Natural killer cell (primary cell): Measurements from ENCODE around the gene HP. TPM values are rescaled to one million over a fixed set of nuclear protein-coding genes. Genes with fewer than 3 reads are reported as not detected.
"Not testable (repeated sequence)": the region's sequence is repeated elsewhere in the genome, so short reads cannot be mapped to it uniquely, and the experiment has no call there.

Source experiments
- ATAC-seq, 3 donors: fragments of 150-1000 bp in 2 of 3; fragments of 200-7000 bp in 1 of 3; cut with Tn5 transposase; 1 replicate in 1 of 3; 2 replicates in 2 of 3; pipeline ENCODE4 v1.10.0; 2021; ENCODE audit warnings: mild to moderate bottlenecking in 2 of 3, moderate library complexity in 2 of 3
- DNase-seq, 2 donors: peaks; one replicate each; pipeline versions ENCODE4 v3.0.0 to v3.0.0-alpha.2; 2013 to 2021; ENCODE audit warnings: mixed read lengths in 1 of 2
- H3K27ac ChIP-seq: one replicate; pipeline ENCODE4 v1.5.1; 2013; ENCODE audit warnings: mild to moderate bottlenecking, low read length
- H3K27me3 ChIP-seq: one replicate; pipeline ENCODE4 v1.6.1; 2013; ENCODE audit warnings: low read length; ENCODE audit not compliant: control insufficient read depth, insufficient read depth
- H3K36me3 ChIP-seq: one replicate; pipeline ENCODE4 v1.6.1; 2013; ENCODE audit warnings: low read length; ENCODE audit not compliant: control insufficient read depth, insufficient read depth
- H3K4me1 ChIP-seq: one replicate; pipeline ENCODE4 v1.6.1; 2013; ENCODE audit warnings: low read length; ENCODE audit not compliant: control insufficient read depth, insufficient read depth
- H3K4me3 ChIP-seq: one replicate; pipeline ENCODE4 v1.5.1; 2013; ENCODE audit warnings: low read length
- H3K9me3 ChIP-seq: one replicate; pipeline ENCODE4 v1.6.1; 2013; ENCODE audit warnings: low read length; ENCODE audit not compliant: control insufficient read depth, insufficient read depth
- H3K27ac Mint-ChIP-seq, 2 donors: one replicate each; pipeline ENCODE4 v1.8.0; 2022; ENCODE audit warnings: mild to moderate bottlenecking in 2 of 2, mixed read lengths in 2 of 2, moderate library complexity in 1 of 2
- H3K27me3 Mint-ChIP-seq, 2 donors: one replicate each; pipeline ENCODE4 v1.8.0; 2022; ENCODE audit warnings: low read depth in 2 of 2, mixed read lengths in 2 of 2
- H3K36me3 Mint-ChIP-seq: one replicate; pipeline ENCODE4 v1.8.0; 2022; ENCODE audit warnings: mixed read lengths
- H3K4me1 Mint-ChIP-seq, 2 donors: one replicate each; pipeline ENCODE4 v1.8.0; 2022; ENCODE audit warnings: mixed read lengths in 2 of 2
- H3K4me3 Mint-ChIP-seq: one replicate; pipeline ENCODE4 v1.8.0; 2022; ENCODE audit warnings: mild to moderate bottlenecking, moderate library complexity, mixed read lengths
- H3K9me3 Mint-ChIP-seq, 2 donors: one replicate each; pipeline ENCODE4 v1.8.0; 2022; ENCODE audit warnings: mixed read lengths in 2 of 2
- WGBS: methylation state at CpG from one replicate; pipeline ENCODE4 v1.1.7; 2013; ENCODE audit warnings: missing lambda C conversion rate; ENCODE audit not compliant: insufficient coverage; 5-methylcytosine and 5-hydroxymethylcytosine counted together
- intact Hi-C: fragments of 100-400 bp; cut with micrococcal nuclease; formaldehyde crosslinking; loops from one replicate; pipeline ENCODE4 v1.14.2; 2022
- total RNA-seq, 4 donors: library from RNA; stranded (reverse); fragments of 120-200 nt in 1 of 4; gene quantifications; one replicate each; pipeline versions ENCODE4 v1.2.3 to v1.2.4, GENCODE V29; 2013 to 2022
- TF ChIP-seq, protein P1 (sequence below): fragments of 200-600 bp; IDR thresholded peaks from one replicate; pipeline ENCODE4 v1.8.0; 2022; ENCODE audit warnings: antibody characterized with exemption

The HP gene, protein sequence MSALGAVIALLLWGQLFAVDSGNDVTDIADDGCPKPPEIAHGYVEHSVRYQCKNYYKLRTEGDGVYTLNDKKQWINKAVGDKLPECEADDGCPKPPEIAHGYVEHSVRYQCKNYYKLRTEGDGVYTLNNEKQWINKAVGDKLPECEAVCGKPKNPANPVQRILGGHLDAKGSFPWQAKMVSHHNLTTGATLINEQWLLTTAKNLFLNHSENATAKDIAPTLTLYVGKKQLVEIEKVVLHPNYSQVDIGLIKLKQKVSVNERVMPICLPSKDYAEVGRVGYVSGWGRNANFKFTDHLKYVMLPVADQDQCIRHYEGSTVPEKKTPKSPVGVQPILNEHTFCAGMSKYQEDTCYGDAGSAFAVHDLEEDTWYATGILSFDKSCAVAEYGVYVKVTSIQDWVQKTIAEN
- 1 to 10 TPM in 1 of 3 donors, under 1 TPM in 1, not detected in 1; 0.32 to 2.1 TPM for total RNA-seq
- total RNA-seq (2013): 0.23 TPM

GRCh38 chr16:72054254-72054847 lies at the start of gene HP:
HP (plus strand) TSS chr16:72054505; CDS start chr16:72054653, 148 bp downstream.
- DNase-seq, H3K27ac Mint-ChIP-seq, H3K27ac ChIP-seq, H3K4me1 ChIP-seq, H3K9me3 Mint-ChIP-seq, ATAC-seq, H3K27me3 Mint-ChIP-seq, H3K4me3 ChIP-seq, H3K4me3 Mint-ChIP-seq, H3K36me3 ChIP-seq, H3K9me3 ChIP-seq, H3K27me3 ChIP-seq, intact Hi-C loops, H3K36me3 Mint-ChIP-seq, H3K4me1 Mint-ChIP-seq: not testable (repeated sequence)
- WGBS: 67% methylated on average over 4 of the region's 5 CpGs

- not testable (repeated sequence) for DNase-seq, H3K36me3 ChIP-seq, H3K27me3 ChIP-seq, H3K27me3 Mint-ChIP-seq, H3K36me3 Mint-ChIP-seq, H3K9me3 Mint-ChIP-seq, H3K9me3 ChIP-seq, ATAC-seq
- peak overlapping the region; percentile 80 to 88 for H3K27ac Mint-ChIP-seq
- H3K4me1 Mint-ChIP-seq: peaks cover 10 to 12% of the 10 kb centered on the region in 2 donors
- intact Hi-C loops: loop anchor here (1.0 kb wide), 2 partner anchors 85 to 113 kb away; partner anchors contain the start of genes DHX38, IST1 and TXNL4B
- Histone ChIP-seq H3K4me1 (peaks cover 25% of the 10 kb centered on the region), H3K27ac (peak overlapping the region; percentile 12), H3K4me3 (peak overlapping the region; percentile 3)
- WGBS: 94% methylated on average over 7 of the region's 9 CpGs
- peak overlapping the region; percentile 97 for H3K4me3 Mint-ChIP-seq
Measured at GRCh38 chr16:72008065-72008423, 46.3 kb upstream of the HP start.

- H3K4me1 Mint-ChIP-seq: peaks cover 12 to 16% of the 10 kb centered on the region in 2 donors
- H3K27me3 ChIP-seq: no peaks in the 10 kb centered on the region
- under 1% methylated on average over 57 of the region's 57 CpGs for WGBS
- TF ChIP-seq, protein P1, sequence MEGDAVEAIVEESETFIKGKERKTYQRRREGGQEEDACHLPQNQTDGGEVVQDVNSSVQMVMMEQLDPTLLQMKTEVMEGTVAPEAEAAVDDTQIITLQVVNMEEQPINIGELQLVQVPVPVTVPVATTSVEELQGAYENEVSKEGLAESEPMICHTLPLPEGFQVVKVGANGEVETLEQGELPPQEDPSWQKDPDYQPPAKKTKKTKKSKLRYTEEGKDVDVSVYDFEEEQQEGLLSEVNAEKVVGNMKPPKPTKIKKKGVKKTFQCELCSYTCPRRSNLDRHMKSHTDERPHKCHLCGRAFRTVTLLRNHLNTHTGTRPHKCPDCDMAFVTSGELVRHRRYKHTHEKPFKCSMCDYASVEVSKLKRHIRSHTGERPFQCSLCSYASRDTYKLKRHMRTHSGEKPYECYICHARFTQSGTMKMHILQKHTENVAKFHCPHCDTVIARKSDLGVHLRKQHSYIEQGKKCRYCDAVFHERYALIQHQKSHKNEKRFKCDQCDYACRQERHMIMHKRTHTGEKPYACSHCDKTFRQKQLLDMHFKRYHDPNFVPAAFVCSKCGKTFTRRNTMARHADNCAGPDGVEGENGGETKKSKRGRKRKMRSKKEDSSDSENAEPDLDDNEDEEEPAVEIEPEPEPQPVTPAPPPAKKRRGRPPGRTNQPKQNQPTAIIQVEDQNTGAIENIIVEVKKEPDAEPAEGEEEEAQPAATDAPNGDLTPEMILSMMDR: no peak
- H3K4me3 Mint-ChIP-seq: peak within 1 kb of the TSS; percentile 97
- H3K27ac ChIP-seq: peak within 1 kb of the TSS; percentile 28
- no peaks in the 10 kb centered on the region for H3K27me3 Mint-ChIP-seq
- H3K4me3 ChIP-seq: peak within 1 kb of the TSS; percentile 69
- peaks cover 5% of the 10 kb centered on the region for H3K36me3 ChIP-seq
- H3K9me3 Mint-ChIP-seq: no peaks in the 10 kb centered on the region
- H3K36me3 Mint-ChIP-seq: no peaks in the 10 kb centered on the region
- intact Hi-C loops: loop anchor here (1.0 kb wide), 2 partner anchors 85 to 113 kb away; partner anchors contain the start of genes DHX38, IST1 and TXNL4B
- DNase-seq: peak; percentile 97 to 98
- peaks cover 28% of the 10 kb centered on the region for H3K4me1 ChIP-seq
- peak; percentile 98 to 100 (median 99) for ATAC-seq
- no peaks in the 10 kb centered on the region for H3K9me3 ChIP-seq
- H3K27ac Mint-ChIP-seq: peak within 1 kb of the TSS; percentile 80 to 88
Measured at GRCh38 chr16:72008424-72009216, 45.7 kb upstream of the HP start, which contains the start of gene DHODH. DHODH (plus strand) TSS chr16:72008744; CDS start chr16:72008765, 21 bp downstream.

DNA sequence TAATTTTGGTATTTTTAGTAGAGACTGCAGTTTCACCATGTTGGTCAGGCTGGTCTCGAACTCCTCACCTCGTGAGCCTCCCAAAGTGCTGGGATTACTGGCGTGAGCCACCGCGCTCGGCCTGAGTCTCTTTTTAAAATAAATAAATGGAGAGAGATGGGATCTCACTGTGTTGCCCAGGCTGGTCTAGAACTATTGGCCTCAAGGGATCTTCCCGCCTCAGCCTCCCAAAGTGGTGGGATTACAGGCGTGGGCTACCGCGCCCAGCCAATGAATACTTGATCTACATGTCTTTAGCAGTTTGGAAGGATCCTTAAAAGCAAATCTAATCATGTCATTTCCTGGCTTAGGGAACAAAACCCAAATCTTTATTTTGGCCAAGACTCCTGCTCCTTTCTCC lies 44.5 kb upstream of the HP start:
- ATAC-seq: no peak
- Histone ChIP-seq H3K27ac (no peak overlapping the region), H3K9me3 (no peaks in the 10 kb centered on the region), H3K36me3 (peaks cover 7% of the 10 kb centered on the region), H3K4me1 (peaks cover 36% of the 10 kb centered on the region), H3K4me3 (no peak overlapping the region), H3K27me3 (no peaks in the 10 kb centered on the region)
- H3K4me3 Mint-ChIP-seq: peak overlapping the region; percentile 86
- peak overlapping the region; percentile 35 to 66 for H3K27ac Mint-ChIP-seq
- WGBS: 97% methylated on average over 10 of the region's 10 CpGs
- DNase-seq: no peak
- intact Hi-C loops: no loop called here
- TF ChIP-seq, protein P1: no peak
- H3K27me3 Mint-ChIP-seq: no peaks in the 10 kb centered on the region
- no peaks in the 10 kb centered on the region for H3K36me3 Mint-ChIP-seq
- peaks cover 12 to 19% of the 10 kb centered on the region in 2 donors for H3K4me1 Mint-ChIP-seq
- H3K9me3 Mint-ChIP-seq: no peaks in the 10 kb centered on the region
